Ishikawa (cell line): Measurements from ENCODE around the gene OR2D3.

ENCODE experiments used
- CEBPB ChIP-seq: IDR thresholded peaks from 2 replicates; pipeline ENCODE4 v1.6.1; 2012
- CREB1 ChIP-seq: IDR thresholded peaks from 2 replicates; pipeline ENCODE4 v1.6.1; 2012; ENCODE audit warnings: low read depth
- EGR1 ChIP-seq: IDR thresholded peaks from 2 replicates; pipeline ENCODE4 v1.6.1; 2012
- EP300 ChIP-seq: IDR thresholded peaks from 2 replicates; pipeline ENCODE4 v1.6.1; 2012; ENCODE audit warnings: borderline replicate concordance
- FOXM1 ChIP-seq: IDR thresholded peaks from 2 replicates; pipeline ENCODE4 v1.6.1; 2012; ENCODE audit warnings: low read depth, borderline replicate concordance
- NFIC ChIP-seq: IDR thresholded peaks from 2 replicates; pipeline ENCODE4 v1.6.1; 2012
- RAD21 ChIP-seq: IDR thresholded peaks from 2 replicates; pipeline ENCODE4 v1.6.1; 2012; ENCODE audit warnings: low read depth
- REST ChIP-seq: IDR thresholded peaks from 2 replicates; pipeline ENCODE4 v1.6.1; 2012; ENCODE audit warnings: low read depth, mild to moderate bottlenecking
- TAF1 ChIP-seq: IDR thresholded peaks from 2 replicates; pipeline ENCODE4 v1.6.1; 2012; ENCODE audit warnings: low read depth, mild to moderate bottlenecking
- TCF12 ChIP-seq: IDR thresholded peaks from 2 replicates; pipeline ENCODE4 v1.6.1; 2012; ENCODE audit warnings: low read depth
- TEAD4 ChIP-seq: IDR thresholded peaks from 2 replicates; pipeline ENCODE4 v1.6.1; 2012
- USF1 ChIP-seq: IDR thresholded peaks from 2 replicates; pipeline ENCODE4 v1.6.1; 2012
- YY1 ChIP-seq: IDR thresholded peaks from 2 replicates; pipeline ENCODE4 v1.6.1; 2012; ENCODE audit warnings: low read depth
- ZBTB7A ChIP-seq: IDR thresholded peaks from 2 replicates; pipeline ENCODE4 v1.6.1; 2012; ENCODE audit warnings: low read depth
- TF ChIP-seq, protein P1 (sequence below): IDR thresholded peaks from 2 replicates; pipeline ENCODE4 v1.6.1; 2012

OR2D3 gene

DNA sequence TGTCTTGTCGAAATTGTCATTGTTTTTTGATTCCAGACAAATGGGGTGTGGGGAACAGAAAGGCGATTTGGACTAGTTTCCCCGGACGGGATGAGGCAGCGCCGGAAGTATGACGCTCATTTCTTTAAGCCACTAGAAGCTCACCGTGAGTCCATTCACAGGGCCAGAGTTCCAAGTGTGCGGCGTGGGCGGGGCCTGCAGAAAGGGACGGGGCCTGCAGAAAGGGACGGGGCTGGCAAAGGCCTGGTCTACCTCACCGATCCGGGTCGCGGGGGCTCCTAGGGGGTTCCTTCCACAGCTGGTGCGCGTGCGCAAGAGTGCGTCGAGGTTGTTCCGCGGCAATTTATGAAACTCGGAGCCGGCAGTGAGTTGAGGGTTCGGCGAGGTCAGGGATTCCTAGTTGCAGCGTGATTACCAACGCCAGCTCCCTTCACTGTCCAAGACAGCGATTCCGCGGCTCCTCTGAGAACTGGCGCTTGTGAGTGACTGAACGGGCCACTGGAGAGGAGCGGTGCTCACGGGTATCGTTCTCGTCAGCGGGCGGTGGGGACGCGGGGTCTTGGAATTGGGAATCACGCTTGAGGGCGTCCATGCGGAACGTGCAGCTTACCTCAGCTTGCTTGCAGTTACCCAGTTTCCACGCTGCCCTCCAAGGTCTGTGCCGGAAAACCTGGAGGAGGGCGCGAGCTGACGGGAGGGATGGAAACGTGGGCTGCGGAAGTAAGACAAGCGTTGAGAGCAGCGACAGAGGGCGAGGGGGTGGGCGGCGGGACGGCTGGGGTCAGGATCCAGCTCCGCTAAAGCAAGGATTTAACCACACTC, 5.6 kb downstream of the OR2D3 start, which contains the start of gene ZNF215:
ZNF215 (plus strand) TSS at position 219 of the 822 bp plus-strand sequence. CDS start 5,847 bp downstream, outside the sequence.
- no peak for TF ChIP-seq TEAD4
- no peak for TF ChIP-seq NFIC
- TF ChIP-seq YY1, result no peak
- TF ChIP-seq RAD21, result no peak
- no peak for TF ChIP-seq EP300
- TF ChIP-seq CREB1, result no peak
- TF ChIP-seq EGR1, result no peak
- no peak for TF ChIP-seq TCF12
- TF ChIP-seq USF1, result no peak
- no peak for TF ChIP-seq FOXM1
- TF ChIP-seq ZBTB7A, result no peak

GRCh38 chr11:6927030-6927617, 6.3 kb downstream of the OR2D3 start:
- TF ChIP-seq NFIC (no peak), YY1 (no peak), ZBTB7A (no peak), REST (no peak), RAD21 (no peak), TCF12 (no peak), TAF1 (no peak), USF1 (no peak), FOXM1 (no peak), CEBPB (no peak), TEAD4 (no peak), EGR1 (no peak), EP300 (no peak), CREB1 (no peak)
- TF ChIP-seq, protein P1, sequence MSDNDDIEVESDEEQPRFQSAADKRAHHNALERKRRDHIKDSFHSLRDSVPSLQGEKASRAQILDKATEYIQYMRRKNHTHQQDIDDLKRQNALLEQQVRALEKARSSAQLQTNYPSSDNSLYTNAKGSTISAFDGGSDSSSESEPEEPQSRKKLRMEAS, result no peak

GRCh38 chr11:6928916-6929315, 8.1 kb downstream of the OR2D3 start:
- TF ChIP-seq TCF12 (no peak), USF1 (no peak), ZBTB7A (no peak), TEAD4 (no peak), EGR1 (no peak), CEBPB (no peak), FOXM1 (no peak)

DNA sequence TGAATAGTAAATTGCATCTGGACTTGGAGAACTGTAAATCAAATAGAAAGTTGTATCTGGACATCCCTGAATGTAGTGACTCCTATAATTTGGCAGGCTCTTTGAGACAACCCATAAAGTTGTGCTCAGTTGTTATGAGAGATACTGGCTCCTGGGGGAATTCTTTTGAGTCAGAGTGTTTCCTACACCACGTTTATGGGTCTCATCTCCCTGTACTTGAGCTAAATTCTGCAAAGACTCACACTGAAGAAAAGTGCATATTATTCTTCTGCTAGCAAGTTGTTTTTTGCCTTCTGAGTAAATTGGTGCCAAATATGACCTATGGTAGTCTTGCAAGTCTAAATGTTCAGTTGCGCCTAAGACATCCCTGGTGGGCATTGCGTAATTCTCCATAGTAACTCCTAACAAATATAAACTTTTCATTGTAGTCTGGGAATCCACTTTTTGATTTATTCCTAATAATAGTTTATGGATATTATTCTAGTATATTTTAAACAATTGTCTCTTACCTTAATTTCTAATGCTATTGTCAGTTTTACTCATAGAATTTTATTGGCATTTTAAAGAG, 10.4 kb downstream of the OR2D3 start:
- no peak for TF ChIP-seq EP300
- TF ChIP-seq CREB1, result no peak
- TF ChIP-seq FOXM1, result no peak
- TF ChIP-seq YY1, result no peak
- TF ChIP-seq TCF12, result no peak
- TF ChIP-seq EGR1, result no peak
- TF ChIP-seq TAF1, result no peak
- no peak for TF ChIP-seq NFIC
- no peak for TF ChIP-seq REST
- TF ChIP-seq, protein P1, result no peak
- no peak for TF ChIP-seq RAD21
- TF ChIP-seq CEBPB, result no peak
- no peak for TF ChIP-seq USF1
- no peak for TF ChIP-seq ZBTB7A
- TF ChIP-seq TEAD4, result no peak

DNA sequence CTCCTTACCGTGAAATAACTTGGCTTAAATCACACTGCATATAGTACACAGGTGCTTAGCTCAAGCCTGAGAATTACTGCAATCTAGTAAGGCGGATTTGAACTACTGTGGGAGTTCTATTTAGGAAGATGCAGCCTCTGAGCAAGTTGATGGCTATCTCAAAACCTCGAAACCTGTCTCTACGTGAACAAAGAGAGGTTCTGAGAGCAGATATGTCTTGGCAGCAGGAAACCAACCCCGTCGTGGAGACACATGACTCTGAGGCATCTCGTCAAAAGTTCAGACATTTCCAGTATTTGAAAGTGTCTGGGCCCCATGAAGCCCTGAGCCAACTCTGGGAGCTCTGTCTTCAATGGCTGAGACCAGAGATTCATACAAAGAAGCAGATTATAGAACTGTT, 11.3 kb downstream of the OR2D3 start:
- TF ChIP-seq TEAD4 (no peak), FOXM1 (no peak), TAF1 (no peak), ZBTB7A (no peak), EP300 (no peak), EGR1 (no peak), CEBPB (no peak), RAD21 (no peak), USF1 (no peak), REST (no peak), YY1 (no peak), CREB1 (no peak)
- TF ChIP-seq, protein P1, result no peak
